Natural killer cell (primary cell): Measurements from ENCODE around the gene FAM76B. TPM values are rescaled to one million over a fixed set of nuclear protein-coding genes. Genes with fewer than 3 reads are reported as not detected.
A peak's percentile ranks its signal among the peaks of the same experiment; 100 is the strongest.

Source experiments
- ATAC-seq, 3 donors: fragments of 150-1000 bp in 2 of 3; fragments of 200-7000 bp in 1 of 3; cut with Tn5 transposase; 1 replicate in 1 of 3; 2 replicates in 2 of 3; pipeline ENCODE4 v1.10.0; 2021; ENCODE audit warnings: mild to moderate bottlenecking in 2 of 3, moderate library complexity in 2 of 3
- DNase-seq, 2 donors: peaks; one replicate each; pipeline versions ENCODE4 v3.0.0 to v3.0.0-alpha.2; 2013 to 2021; ENCODE audit warnings: mixed read lengths in 1 of 2
- H3K27ac ChIP-seq: one replicate; pipeline ENCODE4 v1.5.1; 2013; ENCODE audit warnings: mild to moderate bottlenecking, low read length
- H3K27me3 ChIP-seq: one replicate; pipeline ENCODE4 v1.6.1; 2013; ENCODE audit warnings: low read length; ENCODE audit not compliant: control insufficient read depth, insufficient read depth
- H3K36me3 ChIP-seq: one replicate; pipeline ENCODE4 v1.6.1; 2013; ENCODE audit warnings: low read length; ENCODE audit not compliant: control insufficient read depth, insufficient read depth
- H3K4me1 ChIP-seq: one replicate; pipeline ENCODE4 v1.6.1; 2013; ENCODE audit warnings: low read length; ENCODE audit not compliant: control insufficient read depth, insufficient read depth
- H3K4me3 ChIP-seq: one replicate; pipeline ENCODE4 v1.5.1; 2013; ENCODE audit warnings: low read length
- H3K9me3 ChIP-seq: one replicate; pipeline ENCODE4 v1.6.1; 2013; ENCODE audit warnings: low read length; ENCODE audit not compliant: control insufficient read depth, insufficient read depth
- H3K27ac Mint-ChIP-seq, 2 donors: one replicate each; pipeline ENCODE4 v1.8.0; 2022; ENCODE audit warnings: mild to moderate bottlenecking in 2 of 2, mixed read lengths in 2 of 2, moderate library complexity in 1 of 2
- H3K27me3 Mint-ChIP-seq, 2 donors: one replicate each; pipeline ENCODE4 v1.8.0; 2022; ENCODE audit warnings: low read depth in 2 of 2, mixed read lengths in 2 of 2
- H3K36me3 Mint-ChIP-seq: one replicate; pipeline ENCODE4 v1.8.0; 2022; ENCODE audit warnings: mixed read lengths
- H3K4me1 Mint-ChIP-seq, 2 donors: one replicate each; pipeline ENCODE4 v1.8.0; 2022; ENCODE audit warnings: mixed read lengths in 2 of 2
- H3K4me3 Mint-ChIP-seq: one replicate; pipeline ENCODE4 v1.8.0; 2022; ENCODE audit warnings: mild to moderate bottlenecking, moderate library complexity, mixed read lengths
- H3K9me3 Mint-ChIP-seq, 2 donors: one replicate each; pipeline ENCODE4 v1.8.0; 2022; ENCODE audit warnings: mixed read lengths in 2 of 2
- CTCF ChIP-seq: fragments of 200-600 bp; IDR thresholded peaks from one replicate; pipeline ENCODE4 v1.8.0; 2022; ENCODE audit warnings: antibody characterized with exemption
- WGBS: methylation state at CpG from one replicate; pipeline ENCODE4 v1.1.7; 2013; ENCODE audit warnings: missing lambda C conversion rate; ENCODE audit not compliant: insufficient coverage; 5-methylcytosine and 5-hydroxymethylcytosine counted together
- intact Hi-C: fragments of 100-400 bp; cut with micrococcal nuclease; formaldehyde crosslinking; loops from one replicate; pipeline ENCODE4 v1.14.2; 2022
- total RNA-seq, 4 donors: library from RNA; stranded (reverse); fragments of 120-200 nt in 1 of 4; gene quantifications; one replicate each; pipeline versions ENCODE4 v1.2.3 to v1.2.4, GENCODE V29; 2013 to 2022

Gene FAM76B
- total RNA-seq, 3 donors from 2014 or later (not counting 1 experiment from before 2014, with no cell fraction given), result 71.3 to 81.0 (median 76.9) TPM

- intact Hi-C loops, result loop anchor here (2.0 to 10.0 kb wide), 3 partner anchors 709 to 1296 kb away; partner anchors contain the start of genes ANKRD49 and MRE11
- H3K36me3 ChIP-seq, result peaks cover 8% of the 10 kb centered on the region
- Mint-ChIP-seq H3K4me3 (peak overlapping the region; percentile 100), H3K36me3 (peaks cover 2% of the 10 kb centered on the region), H3K4me1 (peaks cover 57 to 60% of the 10 kb centered on the region in 2 donors), H3K27ac (peak overlapping the region; percentile 100), H3K27me3 (no peaks in the 10 kb centered on the region), H3K9me3 (no peaks in the 10 kb centered on the region)
- no peaks in the 10 kb centered on the region for H3K9me3 ChIP-seq
- peak overlapping the region; percentile 95 for H3K27ac ChIP-seq
- TF ChIP-seq CTCF, result no peak
- peak in 1 of 2 donors; percentile 69 for DNase-seq
- WGBS, result 5% methylated on average over 29 of the region's 29 CpGs
- H3K4me1 ChIP-seq, result peaks cover 11% of the 10 kb centered on the region
- no peak for ATAC-seq
- no peaks in the 10 kb centered on the region for H3K27me3 ChIP-seq
- peak overlapping the region; percentile 84 for H3K4me3 ChIP-seq
These were observed 1.5 kb upstream of the FAM76B start for GRCh38 chr11:95790933-95791708.

- intact Hi-C loops, result loop anchor here (2.0 to 10.0 kb wide), 3 partner anchors 708 to 1296 kb away; partner anchors contain the start of genes ANKRD49 and MRE11
- Histone ChIP-seq H3K4me1 (peaks cover 11% of the 10 kb centered on the region), H3K36me3 (peaks cover 16% of the 10 kb centered on the region), H3K27ac (peak within 1 kb of the TSS; percentile 95), H3K27me3 (no peaks in the 10 kb centered on the region), H3K9me3 (no peaks in the 10 kb centered on the region), H3K4me3 (peak within 1 kb of the TSS; percentile 84)
- no peak for TF ChIP-seq CTCF
- under 1% methylated on average over 55 of the region's 55 CpGs for WGBS
- H3K27me3 Mint-ChIP-seq, result no peaks in the 10 kb centered on the region
- peaks cover 59 to 60% of the 10 kb centered on the region in 2 donors for H3K4me1 Mint-ChIP-seq
- H3K4me3 Mint-ChIP-seq, result peak within 1 kb of the TSS; percentile 100
- DNase-seq, result peak; percentile 89 to 98
- ATAC-seq, result peak; percentile 58 to 75 (median 62)
- H3K27ac Mint-ChIP-seq, result peak within 1 kb of the TSS; percentile 100
- no peaks in the 10 kb centered on the region for H3K9me3 Mint-ChIP-seq
- H3K36me3 Mint-ChIP-seq, result peaks cover 10% of the 10 kb centered on the region
These were observed 746 bp upstream of the FAM76B start, which contains the start of gene CEP57 for GRCh38 chr11:95790123-95790932. Gene CEP57 (plus strand): TSS chr11:95790498. CDS start chr11:95790699, 201 bp downstream.

- TF ChIP-seq CTCF, result no peak
- ATAC-seq (no peak), DNase-seq (peak in 1 of 2 donors; percentile 65)
- Mint-ChIP-seq H3K27me3 (no peaks in the 10 kb centered on the region), H3K9me3 (no peaks in the 10 kb centered on the region), H3K36me3 (peaks cover 17% of the 10 kb centered on the region), H3K27ac (peak overlapping the region; percentile 100), H3K4me1 (peaks cover 54 to 55% of the 10 kb centered on the region in 2 donors), H3K4me3 (peak overlapping the region; percentile 100)
- no peaks in the 10 kb centered on the region for H3K9me3 ChIP-seq
- H3K4me3 ChIP-seq, result peak overlapping the region; percentile 84
- peaks cover 26% of the 10 kb centered on the region for H3K36me3 ChIP-seq
- intact Hi-C loops, result loop anchor here (1.0 to 2.0 kb wide), 3 partner anchors 558 to 816 kb away; partner anchors contain the start of genes CWC15, JRKL, KDM4D and SESN3
- peaks cover 11% of the 10 kb centered on the region for H3K4me1 ChIP-seq
- H3K27ac ChIP-seq, result peak overlapping the region; percentile 95
- under 1% methylated on average over 34 of the region's 34 CpGs for WGBS
- H3K27me3 ChIP-seq, result no peaks in the 10 kb centered on the region
These were observed 569 bp downstream of the FAM76B start for GRCh38 chr11:95788921-95789505.
